ENCODE results near the gene COL2A1.

Gene COL2A1

GRCh38 chr12:48026060-48026827, 22.0 kb upstream of the COL2A1 start:
- no peak for TF ChIP-seq FOXA1 (IDR thresholded peaks at IDR 0.05)
- TF ChIP-seq FOXM1 (IDR thresholded peaks at IDR 0.05; ENCODE audit: borderline replicate concordance) = no peak
- TF ChIP-seq ZNF384 (IDR thresholded peaks at IDR 0.05) = no peak
- no peak for TF ChIP-seq L3MBTL2 (conservative IDR thresholded peaks at IDR 0.05)
- TF ChIP-seq PKNOX1 (IDR thresholded peaks at IDR 0.05) = no peak
- no peak for TF ChIP-seq TARDBP (IDR thresholded peaks at IDR 0.05)
- no peak for TF ChIP-seq LEF1 (IDR thresholded peaks at IDR 0.05; ENCODE audit: borderline replicate concordance)
- no peak for TF ChIP-seq BHLHE40 (IDR thresholded peaks at IDR 0.05; ENCODE audit: borderline replicate concordance)
- no peak for TF ChIP-seq FOXK2 (IDR thresholded peaks at IDR 0.05)
- TF ChIP-seq CTBP1 (IDR thresholded peaks at IDR 0.05; ENCODE audit: borderline replicate concordance) = no peak
- no peak for TF ChIP-seq ELF4 (IDR thresholded peaks at IDR 0.05)
- no peak for TF ChIP-seq SUZ12 (IDR thresholded peaks at IDR 0.05)
- no peak for TF ChIP-seq NFRKB (IDR thresholded peaks at IDR 0.05)
- no peak for TF ChIP-seq ARNT (IDR thresholded peaks at IDR 0.05)
- no peak for TF ChIP-seq HDGF (IDR thresholded peaks at IDR 0.05; ENCODE audit: borderline replicate concordance)
- no peak for TF ChIP-seq SP1 (IDR thresholded peaks at IDR 0.05)
- ChIA-PET POLR2A (interaction anchor here (0.9 kb wide), 1 partner anchor 69 kb away, joined by 3 read pairs; no protein-coding TSS in a partner anchor), CTCF (no interaction called here)
- no peak for DNase-seq (ENCODE audit: extremely low spot score)

GRCh38 chr12:48025281-48025680, 21.0 kb upstream of the COL2A1 start:
- ChIA-PET CTCF (no interaction called here), POLR2A (no interaction called here)
- TF ChIP-seq BHLHE40 (IDR thresholded peaks at IDR 0.05; ENCODE audit: borderline replicate concordance) (no peak), ELF4 (IDR thresholded peaks at IDR 0.05) (no peak), SP1 (IDR thresholded peaks at IDR 0.05) (no peak), FOXM1 (IDR thresholded peaks at IDR 0.05; ENCODE audit: borderline replicate concordance) (no peak), SUZ12 (IDR thresholded peaks at IDR 0.05) (no peak), CTBP1 (IDR thresholded peaks at IDR 0.05; ENCODE audit: borderline replicate concordance) (no peak)
- no peak for DNase-seq (ENCODE audit: extremely low spot score)

- TF ChIP-seq ZNF384 (IDR thresholded peaks at IDR 0.05) (no peak), TARDBP (IDR thresholded peaks at IDR 0.05) (no peak), FOXM1 (IDR thresholded peaks at IDR 0.05; ENCODE audit: borderline replicate concordance) (no peak), FOXK2 (IDR thresholded peaks at IDR 0.05) (no peak), ELF4 (IDR thresholded peaks at IDR 0.05) (no peak), HDGF (IDR thresholded peaks at IDR 0.05; ENCODE audit: borderline replicate concordance) (no peak), L3MBTL2 (conservative IDR thresholded peaks at IDR 0.05) (no peak), NFRKB (IDR thresholded peaks at IDR 0.05) (no peak), SUZ12 (IDR thresholded peaks at IDR 0.05) (no peak), PKNOX1 (IDR thresholded peaks at IDR 0.05) (no peak), SP1 (IDR thresholded peaks at IDR 0.05) (no peak), CTBP1 (IDR thresholded peaks at IDR 0.05; ENCODE audit: borderline replicate concordance) (no peak), LEF1 (IDR thresholded peaks at IDR 0.05; ENCODE audit: borderline replicate concordance) (no peak)
- DNase-seq (ENCODE audit: extremely low spot score) = no peak
- ChIA-PET POLR2A (no interaction called here), CTCF (no interaction called here)
These were observed 20.5 kb upstream of the COL2A1 start for GRCh38 chr12:48024735-48025134.

GRCh38 chr12:48023386-48023785, 19.1 kb upstream of the COL2A1 start:
- POLR2A ChIA-PET = no interaction called here
- no peak for DNase-seq (ENCODE audit: extremely low spot score)
- CTCF ChIA-PET = no interaction called here
- TF ChIP-seq ZNF384 (IDR thresholded peaks at IDR 0.05) (no peak), L3MBTL2 (conservative IDR thresholded peaks at IDR 0.05) (no peak), ELF4 (IDR thresholded peaks at IDR 0.05) (no peak), TARDBP (IDR thresholded peaks at IDR 0.05) (no peak), HDGF (IDR thresholded peaks at IDR 0.05; ENCODE audit: borderline replicate concordance) (no peak), LEF1 (IDR thresholded peaks at IDR 0.05; ENCODE audit: borderline replicate concordance) (no peak), ARNT (IDR thresholded peaks at IDR 0.05) (no peak), PKNOX1 (IDR thresholded peaks at IDR 0.05) (no peak), NFRKB (IDR thresholded peaks at IDR 0.05) (no peak), BHLHE40 (IDR thresholded peaks at IDR 0.05; ENCODE audit: borderline replicate concordance) (no peak), SUZ12 (IDR thresholded peaks at IDR 0.05) (no peak), FOXK2 (IDR thresholded peaks at IDR 0.05) (no peak), FOXA1 (IDR thresholded peaks at IDR 0.05) (no peak), CTBP1 (IDR thresholded peaks at IDR 0.05; ENCODE audit: borderline replicate concordance) (no peak), FOXM1 (IDR thresholded peaks at IDR 0.05; ENCODE audit: borderline replicate concordance) (no peak), SP1 (IDR thresholded peaks at IDR 0.05) (no peak)

GRCh38 chr12:48022676-48023385, 18.6 kb upstream of the COL2A1 start:
- ChIA-PET CTCF (no interaction called here), POLR2A (interaction anchor here (1.0 to 1.3 kb wide), 3 partner anchors 14 to 160 kb away, joined by 3 read pairs; partner anchors contain the start of gene ASB8)
- no peak for TF ChIP-seq FOXA1 (IDR thresholded peaks at IDR 0.05)
- no peak for TF ChIP-seq BHLHE40 (IDR thresholded peaks at IDR 0.05; ENCODE audit: borderline replicate concordance)
- TF ChIP-seq L3MBTL2 (conservative IDR thresholded peaks at IDR 0.05) = no peak
- no peak for TF ChIP-seq CTBP1 (IDR thresholded peaks at IDR 0.05; ENCODE audit: borderline replicate concordance)
- TF ChIP-seq ELF4 (IDR thresholded peaks at IDR 0.05) = no peak
- TF ChIP-seq HDGF (IDR thresholded peaks at IDR 0.05; ENCODE audit: borderline replicate concordance) = no peak
- TF ChIP-seq ZNF384 (IDR thresholded peaks at IDR 0.05) = no peak
- TF ChIP-seq NFRKB (IDR thresholded peaks at IDR 0.05) = no peak
- TF ChIP-seq FOXM1 (IDR thresholded peaks at IDR 0.05; ENCODE audit: borderline replicate concordance) = no peak
- no peak for TF ChIP-seq SUZ12 (IDR thresholded peaks at IDR 0.05)
- no peak for DNase-seq (ENCODE audit: extremely low spot score)
